AG10803 (cell line): ENCODE results near the gene ZP3.
"Not testable (repeated sequence)": the region's sequence is repeated elsewhere in the genome, so short reads cannot be mapped to it uniquely, and the experiment has no call there.

ENCODE experiments used
- DNase-seq: peaks from one replicate; pipeline ENCODE4 v3.0.0; 2010; ENCODE audit warnings: low read depth
- H3K4me3 ChIP-seq: 2 replicates; pipeline ENCODE4 v1.5.1; 2011; ENCODE audit warnings: mild to moderate bottlenecking, low read length, control low read depth
- TF ChIP-seq, protein P1 (sequence below): conservative IDR thresholded peaks from 2 replicates; pipeline ENCODE4 v1.5.1; 2011; ENCODE audit warnings: mild to moderate bottlenecking, low read length, control low read depth, inconsistent platforms

The ZP3 gene

DNA sequence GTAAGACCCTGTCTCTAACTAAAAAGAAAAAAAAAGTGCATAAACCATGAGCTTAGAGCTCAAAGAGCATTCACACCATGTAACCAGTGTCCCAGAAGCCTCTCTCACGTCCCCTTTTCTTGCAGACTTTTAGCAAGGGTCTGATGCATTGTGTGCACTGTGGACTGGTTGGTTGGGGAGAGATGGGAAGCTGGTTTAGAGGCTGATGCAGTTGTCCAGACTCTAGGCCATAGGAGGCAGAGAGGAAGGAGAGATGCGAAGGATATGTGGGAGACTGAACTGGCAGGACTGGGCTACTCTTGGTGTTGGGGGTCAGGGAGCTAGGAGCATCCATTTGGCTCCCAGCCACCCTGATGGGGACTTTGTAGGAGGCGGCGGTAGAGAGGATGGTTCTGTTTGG, 17.0 kb upstream of the ZP3 start:
- DNase-seq: no peak
- no peak overlapping the region for H3K4me3 ChIP-seq
- TF ChIP-seq, protein P1, sequence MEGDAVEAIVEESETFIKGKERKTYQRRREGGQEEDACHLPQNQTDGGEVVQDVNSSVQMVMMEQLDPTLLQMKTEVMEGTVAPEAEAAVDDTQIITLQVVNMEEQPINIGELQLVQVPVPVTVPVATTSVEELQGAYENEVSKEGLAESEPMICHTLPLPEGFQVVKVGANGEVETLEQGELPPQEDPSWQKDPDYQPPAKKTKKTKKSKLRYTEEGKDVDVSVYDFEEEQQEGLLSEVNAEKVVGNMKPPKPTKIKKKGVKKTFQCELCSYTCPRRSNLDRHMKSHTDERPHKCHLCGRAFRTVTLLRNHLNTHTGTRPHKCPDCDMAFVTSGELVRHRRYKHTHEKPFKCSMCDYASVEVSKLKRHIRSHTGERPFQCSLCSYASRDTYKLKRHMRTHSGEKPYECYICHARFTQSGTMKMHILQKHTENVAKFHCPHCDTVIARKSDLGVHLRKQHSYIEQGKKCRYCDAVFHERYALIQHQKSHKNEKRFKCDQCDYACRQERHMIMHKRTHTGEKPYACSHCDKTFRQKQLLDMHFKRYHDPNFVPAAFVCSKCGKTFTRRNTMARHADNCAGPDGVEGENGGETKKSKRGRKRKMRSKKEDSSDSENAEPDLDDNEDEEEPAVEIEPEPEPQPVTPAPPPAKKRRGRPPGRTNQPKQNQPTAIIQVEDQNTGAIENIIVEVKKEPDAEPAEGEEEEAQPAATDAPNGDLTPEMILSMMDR: no peak

DNA sequence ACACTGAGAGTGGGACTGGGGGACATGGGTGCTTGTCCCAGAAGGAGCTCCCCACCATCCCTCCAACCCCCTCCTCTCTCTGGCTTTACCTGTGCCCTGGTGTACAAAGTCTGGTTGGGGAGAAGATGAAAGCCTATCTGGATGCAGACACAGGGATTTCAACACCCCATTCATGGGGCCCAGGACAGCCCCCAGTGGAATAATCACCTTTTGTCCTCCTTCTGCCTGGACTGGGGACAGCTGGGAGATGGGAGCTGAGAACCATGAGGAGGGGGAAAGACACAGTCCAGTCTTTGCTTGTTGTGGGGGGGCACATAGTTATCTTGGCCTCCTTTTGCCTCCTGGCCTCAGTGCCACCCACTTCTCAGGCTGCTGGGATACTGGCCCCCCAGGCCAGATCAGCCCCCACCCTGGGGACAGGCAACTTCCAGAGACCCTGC, 16.6 kb upstream of the ZP3 start:
- TF ChIP-seq, protein P1: no peak
- no peak overlapping the region for H3K4me3 ChIP-seq
- no peak for DNase-seq

DNA sequence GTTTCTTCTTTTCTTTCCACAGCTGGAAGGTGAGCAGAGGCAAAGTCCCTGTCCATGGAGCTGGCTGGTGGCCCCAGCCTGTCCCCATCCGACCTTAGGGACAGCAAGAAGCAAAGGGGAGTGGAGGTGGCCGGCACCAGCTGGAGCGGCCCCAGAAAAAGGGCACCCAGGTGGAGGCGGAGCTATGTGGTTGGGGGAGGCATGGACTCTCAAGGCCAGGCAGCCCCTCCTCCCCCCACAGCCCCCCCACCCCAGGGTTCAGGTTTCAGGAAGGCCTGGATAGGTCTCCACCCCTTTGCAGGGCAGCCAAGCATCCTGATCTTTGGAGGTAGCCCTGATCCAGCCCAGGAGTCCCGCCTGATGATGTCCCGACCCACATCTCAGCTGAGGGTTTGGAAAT, 15.2 kb upstream of the ZP3 start, which contains the start of gene SSC4D:
Gene SSC4D (minus strand): TSS at position 161 of the 400 bp plus-strand sequence. CDS start 5,258 bp downstream, outside the sequence.
- DNase-seq: no peak
- TF ChIP-seq, protein P1: no peak
- H3K4me3 ChIP-seq: no peak within 1 kb of the TSS

DNA sequence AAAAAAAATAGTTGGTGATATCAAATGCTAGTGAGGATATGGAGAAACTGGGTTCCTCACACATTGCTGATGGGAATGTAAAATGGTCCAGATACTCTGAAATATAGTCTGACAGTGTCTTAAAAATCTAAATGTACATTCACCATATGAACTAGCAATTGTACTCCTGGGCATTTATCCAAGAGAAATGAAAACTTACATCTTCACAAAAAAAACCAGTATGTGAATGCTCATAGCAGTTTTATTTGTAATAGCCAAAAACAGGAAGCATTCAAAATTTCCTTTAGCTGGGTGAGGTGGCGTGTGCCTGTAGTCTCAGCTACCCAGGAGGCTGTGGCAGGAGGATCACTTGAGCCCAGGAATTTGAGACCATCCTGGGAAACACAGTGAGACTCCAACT, 13.1 kb upstream of the ZP3 start:
- H3K4me3 ChIP-seq: no peak overlapping the region
- TF ChIP-seq, protein P1: no peak
- DNase-seq: no peak

DNA sequence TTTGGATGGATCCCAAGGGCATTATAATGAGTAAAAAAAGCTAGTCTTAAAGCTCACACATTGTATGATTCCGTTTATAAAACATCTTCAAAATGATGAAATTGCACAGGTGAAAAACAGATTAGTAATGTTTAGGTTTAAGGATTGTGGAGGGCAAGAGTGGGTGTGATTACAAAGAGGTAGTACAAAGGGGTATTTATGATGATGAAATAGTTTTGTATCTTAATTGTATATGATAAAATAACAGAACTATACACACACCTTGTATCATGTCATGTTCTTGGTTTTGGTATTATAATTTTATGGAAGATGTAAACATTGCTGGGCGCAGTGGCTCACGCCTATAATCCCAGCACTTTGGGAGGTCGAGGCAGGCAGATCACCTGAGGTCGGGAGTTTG, 12.5 kb upstream of the ZP3 start:
- no peak overlapping the region for H3K4me3 ChIP-seq
- TF ChIP-seq, protein P1: no peak
- DNase-seq: no peak

DNA sequence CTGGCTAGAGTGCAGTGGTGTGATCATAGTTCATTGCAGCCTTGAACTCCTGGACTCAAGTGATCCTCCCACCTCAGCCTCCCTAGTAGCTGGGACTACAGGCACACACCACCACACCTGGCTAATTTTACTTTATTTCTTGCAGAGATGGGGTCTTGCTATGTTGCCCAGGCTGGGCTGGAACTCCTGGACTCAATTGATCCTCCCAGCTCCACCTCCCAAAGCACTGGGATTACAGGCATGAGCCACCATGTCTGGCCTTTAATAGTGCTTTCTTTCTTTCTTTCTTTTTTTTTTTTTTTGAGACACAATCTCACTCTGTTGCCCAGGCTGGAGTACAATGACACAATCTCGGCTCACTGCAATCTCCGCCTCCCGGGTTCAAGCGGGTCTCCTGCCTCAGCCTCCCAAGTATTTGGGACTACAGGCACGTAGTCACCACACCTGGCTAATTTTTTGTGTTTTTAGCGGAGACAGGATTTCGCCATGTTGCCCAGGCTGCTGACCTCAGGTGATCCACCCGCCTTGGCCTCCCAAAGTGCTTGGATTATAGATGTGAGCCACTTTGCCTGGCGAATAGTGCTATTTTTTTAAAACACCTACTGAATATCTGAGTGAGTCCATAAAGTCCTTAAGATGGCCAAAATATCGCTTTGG, 7.0 kb upstream of the ZP3 start:
- H3K4me3 ChIP-seq, DNase-seq: not testable (repeated sequence)

DNA sequence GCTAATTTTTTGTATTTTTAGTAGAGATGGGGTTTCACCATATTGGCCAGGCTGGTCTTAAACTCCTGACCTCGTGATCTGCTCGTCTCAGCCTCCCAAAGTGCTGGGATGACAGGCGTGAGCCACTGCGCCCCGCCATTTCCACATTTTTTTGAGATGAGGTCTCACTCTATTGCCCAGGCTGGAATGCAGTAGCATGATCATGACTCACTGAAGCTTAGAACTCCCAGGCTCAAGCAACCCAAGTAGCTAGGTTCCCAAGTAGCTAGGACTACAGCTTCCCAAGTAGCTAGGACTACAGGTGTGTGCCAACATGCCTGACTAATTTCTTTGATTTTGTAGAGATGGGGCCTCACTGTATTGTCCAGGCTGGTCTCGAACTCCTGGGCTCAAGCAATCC, 3.7 kb upstream of the ZP3 start:
- DNase-seq: peak; percentile 99

DNA sequence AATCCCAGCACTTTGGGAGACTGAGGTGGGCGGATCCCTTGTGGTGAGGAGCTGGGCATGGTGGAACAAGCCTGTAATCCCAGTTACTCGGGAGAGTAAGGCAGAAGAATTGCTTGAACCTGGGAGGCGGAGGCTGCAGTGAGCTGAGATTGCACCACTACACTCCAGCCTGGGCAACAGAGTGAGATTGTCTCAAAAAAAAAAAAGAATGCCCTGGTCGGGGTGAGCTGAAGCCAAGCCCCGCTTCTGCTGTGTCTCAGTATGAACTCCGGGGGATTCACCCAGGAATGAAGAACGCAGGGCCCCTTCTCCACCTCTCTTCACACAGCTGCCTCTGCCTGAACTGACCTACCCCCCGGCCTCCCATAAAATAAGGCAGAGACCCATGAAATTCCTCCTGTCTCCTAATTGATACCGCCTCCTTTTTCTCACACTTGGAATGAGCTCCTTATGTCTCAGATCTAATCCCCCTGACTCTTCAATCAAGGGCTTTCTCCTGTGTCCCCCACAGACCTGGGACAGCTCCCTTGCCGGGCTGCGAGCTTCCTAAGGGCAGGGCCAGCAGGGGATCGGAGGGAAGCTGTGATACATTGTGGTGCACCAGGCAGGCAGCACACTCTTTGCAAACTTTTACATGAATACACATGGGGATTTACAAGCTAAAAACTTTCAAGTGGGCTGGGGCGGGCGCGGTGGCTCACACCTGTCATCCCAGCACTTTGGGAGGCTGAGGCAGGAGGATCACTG, 911 bp upstream of the ZP3 start:
- peak; percentile 16 for DNase-seq
- no peak overlapping the region for H3K4me3 ChIP-seq
- TF ChIP-seq, protein P1: no peak

More for the DNA sequence above, 3.7 kb upstream of the ZP3 start:
- not testable (repeated sequence) for H3K4me3 ChIP-seq
